Suprapubic skin (tissue), 4 donors: ENCODE results near the gene MED10.

ENCODE experiments used
- CTCF ChIP-seq, 2 donors: fragments of 200-600 bp in 1 of 2; fragments of 450-650 bp in 1 of 2; sonication (generic) in 1 of 2; IDR thresholded peaks; one replicate each; pipeline ENCODE4 v1.5.1; 2016 to 2019; ENCODE audit warnings: antibody characterized with exemption in 2 of 2, mild to moderate bottlenecking in 1 of 2, moderate library complexity in 1 of 2
- POLR2A ChIP-seq, 2 donors: fragments of 450-650 bp; IDR thresholded peaks; one replicate each; pipeline ENCODE4 v1.6.1; 2017; ENCODE audit warnings: antibody characterized with exemption in 2 of 2, mild to moderate bottlenecking in 2 of 2, moderate library complexity in 2 of 2
- POLR2AphosphoS5 ChIP-seq, 3 donors: sonication (generic); formaldehyde crosslinking; IDR thresholded peaks; one replicate each; pipeline ENCODE4 v1.6.1; 2017; ENCODE audit warnings: antibody characterized with exemption in 3 of 3

DNA sequence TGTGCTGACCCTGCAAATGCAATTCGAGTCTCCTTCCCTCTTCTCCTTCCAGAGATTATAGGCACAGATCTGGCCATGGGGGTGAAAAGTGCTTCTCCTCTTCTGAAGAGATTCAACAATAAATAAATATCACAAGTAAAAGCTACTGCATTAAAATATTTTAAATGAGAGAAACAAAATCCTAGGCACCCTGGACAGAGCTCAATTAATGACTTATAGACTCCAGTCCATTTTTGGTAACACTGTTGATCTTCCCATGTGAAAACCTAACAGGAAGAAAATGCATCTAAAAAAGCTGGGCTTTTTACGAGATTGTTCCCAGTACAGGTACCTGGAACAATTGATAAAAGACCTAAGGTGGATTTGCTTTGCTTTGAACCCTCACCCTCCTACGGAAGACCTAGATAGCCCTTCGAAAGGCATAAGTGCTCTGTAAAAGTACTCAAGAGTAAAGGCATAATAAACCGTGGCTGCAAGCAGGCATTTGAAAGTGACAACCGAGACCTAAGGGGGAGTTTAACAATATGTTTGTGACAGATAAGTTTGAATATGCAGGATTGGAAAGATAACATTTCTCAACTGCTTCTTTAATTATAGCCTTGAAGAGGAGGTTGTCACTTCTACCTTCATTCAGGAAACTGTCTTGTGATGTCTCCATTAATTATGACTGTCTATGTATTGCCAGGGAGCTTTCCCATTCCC, 29.4 kb upstream of the MED10 start:
- TF ChIP-seq CTCF (IDR thresholded peaks at IDR 0.05) = no peak
- no peak for TF ChIP-seq POLR2A (IDR thresholded peaks at IDR 0.05)
- no peak for TF ChIP-seq POLR2AphosphoS5 (IDR thresholded peaks at IDR 0.05)
